Measurements from ENCODE around the gene HHEX.
"Not testable (repeated sequence)": the region's sequence is repeated elsewhere in the genome, so short reads cannot be mapped to it uniquely, and the experiment has no call there.

Gene HHEX

DNA sequence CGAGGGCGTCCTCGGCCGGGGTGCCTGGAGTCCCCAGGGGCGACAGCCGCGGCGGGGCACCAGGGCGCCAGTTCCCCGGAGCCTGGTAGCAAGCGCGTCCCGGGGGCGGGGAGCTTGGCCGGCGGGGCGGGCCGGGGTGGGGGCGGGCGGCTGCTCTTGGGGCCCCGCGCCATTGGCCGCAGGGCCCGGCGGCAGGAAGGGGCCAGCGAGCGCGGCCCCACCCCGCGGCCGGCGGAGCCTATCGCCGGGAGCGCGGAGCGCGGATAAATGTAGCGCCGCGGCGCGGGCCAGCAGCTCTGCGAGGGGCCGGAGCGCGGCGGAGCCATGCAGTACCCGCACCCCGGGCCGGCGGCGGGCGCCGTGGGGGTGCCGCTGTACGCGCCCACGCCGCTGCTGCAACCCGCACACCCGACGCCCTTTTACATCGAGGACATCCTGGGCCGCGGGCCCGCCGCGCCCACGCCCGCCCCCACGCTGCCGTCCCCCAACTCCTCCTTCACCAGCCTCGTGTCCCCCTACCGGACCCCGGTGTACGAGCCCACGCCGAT is at the start of gene HHEX:
TSS of gene HHEX (plus strand) at position 293 of the 548 bp plus-strand sequence. CDS start at position 325, 32 bp downstream.
- peak; percentile 79 for DNase-seq (ENCODE audit: low spot score)

DNA sequence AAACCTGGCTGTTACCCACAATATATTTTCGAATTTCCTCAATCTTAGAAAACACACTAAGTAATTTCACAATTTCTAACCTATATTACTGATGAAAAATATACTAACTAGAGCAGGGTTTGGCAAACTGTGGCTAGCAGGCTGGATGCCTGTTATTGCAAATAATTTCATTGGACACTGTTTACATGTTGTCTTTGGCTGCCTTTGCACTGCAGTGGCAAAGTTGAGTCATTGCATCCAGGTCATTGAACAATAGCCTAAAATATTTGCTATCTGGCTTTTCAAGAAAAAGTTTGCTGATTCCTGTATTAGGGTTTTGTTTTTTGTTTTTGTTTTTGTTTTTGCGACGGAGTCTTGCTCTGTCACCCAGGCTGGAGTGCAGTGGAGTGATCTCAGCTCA is 49.6 kb upstream of the HHEX start:
- DNase-seq (ENCODE audit: low spot score), result no peak

DNA sequence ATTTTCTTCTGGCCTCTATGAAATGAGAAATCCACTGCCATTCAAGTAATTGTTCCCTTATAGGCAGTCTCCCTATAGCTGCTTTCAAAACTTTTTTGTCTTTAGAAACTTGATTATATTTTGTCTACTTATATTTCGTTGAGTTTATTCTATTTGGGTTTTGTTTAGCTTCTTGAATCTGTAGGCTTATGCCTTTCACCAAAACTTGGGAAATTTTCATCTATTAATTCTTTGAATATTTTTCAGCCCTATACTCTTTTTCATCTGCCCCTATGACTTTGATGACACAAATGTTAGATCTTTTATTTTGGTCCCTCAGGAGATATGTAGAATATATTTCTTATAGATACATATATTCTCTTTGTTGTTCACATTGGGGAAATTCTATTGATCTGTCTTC is 48.3 kb upstream of the HHEX start:
- DNase-seq (ENCODE audit: low spot score), result no peak

DNA sequence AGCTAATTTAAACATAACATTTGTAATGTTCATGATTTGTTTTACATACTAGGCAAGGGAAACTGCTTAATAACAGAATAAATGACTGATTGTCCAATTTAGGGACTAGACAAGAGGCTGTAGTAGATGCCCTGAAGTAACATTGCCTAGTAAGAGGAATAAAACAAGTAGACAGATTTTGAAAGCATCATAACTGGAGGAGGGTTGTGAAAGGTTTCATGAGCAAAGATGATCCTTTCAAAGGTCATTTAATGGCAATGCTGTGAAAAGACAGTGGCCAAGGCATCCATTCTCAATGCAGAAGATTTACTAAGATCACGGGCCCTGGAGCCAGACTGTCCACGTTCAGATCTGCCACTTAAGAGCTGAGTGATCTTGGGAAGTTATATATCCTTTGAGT is 44.8 kb upstream of the HHEX start:
- no peak for DNase-seq (ENCODE audit: low spot score)

- DNase-seq (ENCODE audit: low spot score), result not testable (repeated sequence)
Observed at GRCh38 chr10:92650864-92651263, 38.9 kb upstream of the HHEX start.

DNA sequence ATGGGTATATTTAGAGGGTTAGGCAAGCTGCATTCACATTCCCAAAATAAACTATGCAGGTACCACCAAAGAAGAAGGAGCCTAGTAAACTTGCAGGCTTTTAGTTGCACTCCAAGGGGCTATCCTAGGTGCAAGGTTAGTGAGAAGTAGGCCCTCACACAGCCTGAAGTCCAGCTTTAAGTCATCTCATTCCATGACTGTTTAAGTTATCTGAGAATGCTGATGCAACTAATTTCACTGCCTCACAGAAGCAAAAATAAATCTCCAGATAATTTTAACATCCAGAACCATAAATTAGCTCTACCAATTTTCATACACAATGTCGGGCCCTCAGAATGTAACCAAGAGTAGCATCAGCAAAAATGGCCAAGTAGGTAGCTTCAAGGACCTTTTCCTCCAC is 34.3 kb upstream of the HHEX start:
- no peak for DNase-seq (ENCODE audit: low spot score)

DNA sequence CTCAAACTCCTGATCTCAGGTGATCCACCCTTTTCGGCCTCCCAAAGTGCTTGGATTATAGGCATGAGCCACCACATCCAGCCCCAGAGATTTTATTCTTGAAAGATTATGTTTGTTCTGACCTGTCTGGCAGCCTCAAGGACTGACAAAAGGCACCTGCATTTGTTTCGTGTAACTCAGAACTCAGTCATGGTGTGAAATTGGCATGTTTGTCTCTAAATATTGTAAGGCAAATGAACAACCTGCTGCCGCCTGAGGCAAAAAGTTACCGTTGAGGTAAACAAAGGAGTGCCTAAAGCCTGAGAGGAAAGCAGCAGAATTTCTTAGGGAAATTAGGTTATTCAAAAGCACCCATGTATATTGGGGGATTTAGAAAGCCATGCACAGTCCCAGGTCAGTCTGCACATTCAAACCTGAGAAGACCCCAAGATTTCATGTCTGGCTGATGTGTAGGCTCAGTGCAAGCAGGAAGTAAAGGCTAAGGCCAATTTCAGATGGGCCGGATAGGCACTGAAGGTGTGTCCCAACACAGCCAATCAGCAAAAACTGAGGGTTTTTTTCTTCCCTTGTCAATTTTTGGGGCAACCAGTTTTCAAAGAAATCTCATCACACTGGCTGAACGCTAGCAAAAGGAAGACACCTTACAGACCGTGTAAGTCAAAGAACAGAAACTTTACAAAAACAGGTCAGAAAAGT is 33.3 kb upstream of the HHEX start:
- no peak for DNase-seq (ENCODE audit: low spot score)

DNA sequence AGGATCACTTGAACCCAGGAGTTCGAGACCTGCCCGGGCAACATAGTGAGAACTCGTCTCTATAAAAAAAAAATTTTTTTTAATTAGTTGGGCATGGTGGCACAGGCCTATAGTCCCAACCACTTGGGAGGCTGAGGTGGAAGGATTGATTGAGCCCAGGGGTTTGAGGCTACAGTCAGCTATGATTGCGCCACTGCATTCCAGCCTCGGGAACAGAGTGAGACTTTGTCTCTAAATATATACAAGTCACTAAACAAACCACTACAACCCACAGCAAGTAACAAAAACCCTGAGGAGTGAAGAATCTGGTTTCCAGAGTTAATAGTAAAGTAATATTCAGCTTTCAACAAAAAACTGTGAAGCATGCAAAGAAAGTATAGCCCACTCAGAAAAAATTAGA is 32.7 kb upstream of the HHEX start:
- DNase-seq (ENCODE audit: low spot score), result no peak

DNA sequence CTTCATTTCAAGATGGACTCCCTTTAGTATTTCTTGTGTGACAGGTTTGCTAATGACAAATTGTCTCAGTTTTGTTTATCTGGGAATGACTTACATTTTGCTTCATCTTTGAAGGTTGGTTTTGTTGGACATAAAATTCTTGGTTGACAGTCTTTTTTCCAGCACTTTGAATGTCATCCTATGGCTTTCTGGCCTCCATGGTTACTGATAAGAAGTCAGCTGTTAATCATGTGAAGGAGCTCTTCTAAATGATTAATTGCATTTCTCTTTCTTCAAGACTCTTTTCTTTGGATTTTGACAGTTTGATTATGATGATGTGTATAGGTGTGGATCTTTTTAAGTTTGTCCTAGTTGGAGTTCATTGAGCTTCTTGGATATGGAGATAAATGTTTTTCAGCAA is 26.9 kb upstream of the HHEX start:
- DNase-seq (ENCODE audit: low spot score), result no peak

DNA sequence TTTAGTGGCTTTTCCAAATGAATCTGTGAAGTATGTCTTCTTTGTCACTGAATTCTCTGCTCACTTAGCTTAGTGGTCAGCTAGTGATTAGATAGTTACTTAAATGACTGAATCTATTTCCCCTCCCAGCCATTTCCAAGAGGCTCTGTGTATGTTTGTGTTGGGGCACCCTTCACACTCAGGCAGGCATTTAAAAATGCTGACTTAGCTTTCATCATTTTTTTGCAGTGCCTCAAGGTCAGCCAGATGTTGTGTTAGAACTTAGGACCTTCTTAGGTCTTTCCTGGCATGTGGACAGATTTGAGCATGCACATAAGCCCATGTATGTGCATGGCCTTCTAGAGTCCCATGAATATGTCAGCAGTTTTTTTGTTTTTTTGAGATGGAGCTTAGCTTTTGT is 25.4 kb upstream of the HHEX start:
- DNase-seq (ENCODE audit: low spot score), result no peak

- DNase-seq (ENCODE audit: low spot score), result no peak
Observed at GRCh38 chr10:92667078-92667477, 22.7 kb upstream of the HHEX start.

- no peak for DNase-seq (ENCODE audit: low spot score)
Observed at GRCh38 chr10:92677708-92678107, 12.0 kb upstream of the HHEX start.

DNA sequence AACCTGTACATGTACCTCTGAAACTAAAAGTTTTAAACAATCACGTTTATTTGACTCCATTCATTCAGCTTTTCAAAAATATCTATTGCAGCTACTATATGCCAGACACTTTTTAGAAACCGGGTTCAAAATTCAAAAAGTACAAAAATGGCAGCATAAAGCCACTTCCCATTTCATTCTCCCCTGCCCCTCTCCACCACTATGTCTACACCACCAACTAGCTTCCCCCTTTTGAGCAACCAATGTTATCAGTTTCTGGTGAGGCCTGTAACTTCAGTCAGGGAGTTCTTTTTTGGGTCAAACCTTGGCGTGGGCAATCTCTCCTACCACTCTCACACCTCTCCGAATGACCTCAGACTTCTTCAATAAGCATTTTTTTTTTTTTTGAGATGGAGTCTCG is 11.5 kb upstream of the HHEX start:
- DNase-seq (ENCODE audit: low spot score), result no peak

- DNase-seq (ENCODE audit: low spot score), result no peak
Observed at GRCh38 chr10:92681306-92681834, 8.4 kb upstream of the HHEX start.

DNA sequence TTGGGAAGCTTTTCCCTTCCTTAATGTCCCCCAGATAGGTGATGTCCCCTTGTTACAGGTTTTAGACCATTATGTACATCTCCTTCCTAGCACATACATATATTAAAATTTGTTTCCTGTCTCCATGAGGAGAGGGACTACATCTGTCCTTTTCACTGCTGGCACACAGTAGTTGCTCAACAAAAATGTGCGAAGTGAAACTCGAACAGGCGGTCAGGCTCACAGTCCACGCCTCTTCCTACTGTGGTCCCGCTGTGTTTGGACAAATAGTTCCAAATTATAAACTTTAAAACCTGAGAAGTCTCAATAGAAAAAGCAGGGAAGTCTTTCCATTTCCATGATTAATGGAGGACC is 1.2 kb upstream of the HHEX start:
- no peak for DNase-seq (ENCODE audit: low spot score)

DNA sequence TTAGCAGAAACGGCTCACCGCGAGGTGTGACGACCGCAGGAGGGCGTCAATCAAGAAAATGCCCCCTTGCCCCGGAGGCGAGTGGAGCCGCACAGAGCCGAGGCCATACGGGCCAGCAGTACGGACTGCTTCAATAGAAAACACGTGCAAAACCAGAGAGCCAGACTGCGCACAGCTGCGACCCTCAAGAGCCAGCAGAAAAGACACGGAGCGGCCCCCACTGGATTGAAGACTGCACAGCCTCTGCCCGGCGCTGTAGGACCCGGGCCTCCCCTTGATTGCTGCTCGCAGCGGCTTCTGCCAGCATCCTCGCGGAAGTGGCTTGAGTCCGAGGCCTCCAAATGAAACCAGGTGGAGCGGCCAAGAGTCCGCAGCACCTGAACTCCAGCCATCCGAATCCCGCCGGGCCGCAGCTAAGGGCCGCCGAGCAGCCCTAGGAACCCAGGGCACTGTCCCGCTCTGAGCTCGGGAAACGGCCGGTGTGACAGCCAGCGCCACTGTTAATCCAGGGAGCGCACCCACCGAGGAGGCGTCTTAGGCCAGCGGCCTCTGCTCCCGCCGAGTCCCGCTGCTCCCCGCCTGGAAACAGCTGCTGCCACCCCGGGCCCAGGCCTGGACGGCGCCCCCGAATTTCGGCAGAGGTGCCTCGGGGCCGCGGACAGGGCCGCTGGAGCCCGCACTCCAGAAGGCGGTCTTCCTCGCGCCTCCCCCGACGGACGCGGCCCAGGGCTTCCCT is 660 bp upstream of the HHEX start:
- DNase-seq (ENCODE audit: low spot score), result peak; percentile 24

- DNase-seq (ENCODE audit: low spot score), result peak; percentile 37
Observed at GRCh38 chr10:92690211-92690914, 608 bp downstream of the HHEX start.

DNA sequence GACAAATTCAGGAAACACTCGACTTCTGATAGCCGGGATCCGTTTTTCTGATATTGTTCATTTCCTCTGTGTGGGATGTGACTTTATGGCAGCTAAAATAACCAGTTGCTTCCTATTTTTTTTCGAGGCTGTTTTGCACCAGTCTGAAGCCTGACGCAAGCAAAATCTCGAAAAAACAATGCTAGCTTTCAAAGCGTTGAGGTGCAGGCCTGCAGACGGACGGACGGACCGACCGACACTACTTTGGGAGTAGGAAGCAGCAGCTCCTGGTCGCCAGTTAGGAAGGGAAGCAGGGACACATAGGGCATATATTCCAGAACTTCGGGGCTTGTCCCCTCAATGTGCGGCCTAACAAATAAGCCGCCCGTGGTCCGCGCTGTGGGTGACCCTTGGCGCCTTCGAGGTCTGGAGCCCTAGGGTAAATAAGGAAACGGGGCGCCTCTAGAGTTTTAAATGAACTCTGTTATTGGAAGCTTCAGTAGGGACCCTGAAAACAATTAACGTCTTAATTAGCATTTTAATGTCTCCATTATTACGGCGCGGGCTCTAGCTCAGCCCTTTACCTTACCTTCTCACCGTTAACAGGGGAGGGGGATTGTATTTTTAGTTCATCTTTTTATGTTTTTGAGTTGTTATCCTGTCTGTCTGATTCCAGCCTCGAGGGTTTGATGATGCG is 1.3 kb downstream of the HHEX start:
- DNase-seq (ENCODE audit: low spot score), result no peak

DNA sequence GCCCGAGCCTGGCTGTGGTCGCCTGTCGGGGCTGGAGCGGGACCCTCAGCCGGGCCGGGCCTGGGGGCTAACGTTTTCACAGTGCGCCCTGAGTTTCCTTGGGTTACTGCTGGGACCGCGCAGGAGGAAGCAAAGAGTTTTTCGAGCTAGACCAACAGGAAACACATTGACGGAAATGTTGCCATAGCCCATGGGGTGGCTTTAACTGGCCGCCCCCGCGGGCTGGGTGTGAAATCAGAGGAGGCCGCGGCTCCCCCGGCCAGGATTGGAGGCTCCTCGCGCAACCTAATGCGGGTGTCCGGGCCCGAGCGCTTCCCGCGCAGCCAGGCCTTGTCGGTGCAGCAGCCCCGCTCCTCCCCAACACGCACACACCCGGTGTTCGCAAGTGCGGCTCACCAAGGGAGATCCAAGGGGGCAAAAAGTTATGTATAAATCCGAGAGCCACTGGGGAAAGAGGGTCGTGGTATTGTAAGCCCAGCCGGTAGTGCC is 1.9 kb downstream of the HHEX start:
- DNase-seq (ENCODE audit: low spot score), result peak; percentile 20

DNA sequence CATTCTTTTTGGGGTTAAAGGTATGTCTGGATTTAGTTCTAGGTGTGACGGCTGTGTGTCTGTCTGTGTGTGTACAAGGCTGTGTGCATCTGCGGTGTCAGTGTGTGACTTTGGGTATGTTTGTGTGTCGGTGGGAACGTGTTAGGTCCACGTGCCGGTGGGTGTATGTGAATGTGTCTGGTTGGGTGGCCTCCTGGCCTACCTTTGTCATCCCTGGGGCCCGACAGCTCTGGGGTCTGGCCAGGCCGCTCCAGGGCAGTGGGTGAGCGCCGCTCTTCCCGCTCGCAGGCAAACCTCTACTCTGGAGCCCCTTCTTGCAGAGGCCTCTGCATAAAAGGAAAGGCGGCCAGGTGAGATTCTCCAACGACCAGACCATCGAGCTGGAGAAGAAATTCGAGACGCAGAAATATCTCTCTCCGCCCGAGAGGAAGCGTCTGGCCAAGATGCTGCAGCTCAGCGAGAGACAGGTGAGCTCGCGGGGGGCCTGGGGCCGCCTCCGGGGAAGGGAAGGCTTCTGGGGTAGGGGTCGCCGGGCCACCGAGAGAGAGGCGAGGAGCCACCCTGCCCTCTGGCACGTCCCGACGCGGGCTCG is 2.4 kb downstream of the HHEX start:
- DNase-seq (ENCODE audit: low spot score), result peak; percentile 25

- DNase-seq (ENCODE audit: low spot score), result peak; percentile 32
Observed at GRCh38 chr10:92692697-92693533, 3.2 kb downstream of the HHEX start.
